Cardiac muscle cell (in vitro differentiated cells and primary cell): ENCODE results near the gene ATP8B4. TPM values are rescaled to one million over a fixed set of nuclear protein-coding genes. Genes with fewer than 3 reads are reported as not detected.
A peak's percentile ranks its signal among the peaks of the same experiment; 100 is the strongest.

Source experiments
- DNase-seq, 2 donors: peaks; one replicate each; pipeline versions ENCODE4 v3.0.0 to v3.0.0-alpha.2; 2010 to 2017; ENCODE audit warnings: low read depth in 1 of 2, low spot score in 1 of 2
- H3K27ac ChIP-seq: fragments of 200-600 bp; sonication (generic); 2 replicates; pipeline ENCODE4 v1.5.1; 2016
- H3K27me3 ChIP-seq: fragments of 200-600 bp; sonication (generic); 2 replicates; pipeline ENCODE4 v1.6.0; 2016; ENCODE audit warnings: control low read depth
- H3K36me3 ChIP-seq: fragments of 200-600 bp; sonication (generic); 2 replicates; pipeline ENCODE4 v1.5.1; 2016; ENCODE audit warnings: control low read depth
- H3K4me1 ChIP-seq: fragments of 200-600 bp; sonication (generic); 2 replicates; pipeline ENCODE4 v1.8.1; 2017; ENCODE audit warnings: low read depth, mild to moderate bottlenecking, mixed run types
- H3K4me3 ChIP-seq: fragments of 200-600 bp; sonication (generic); 2 replicates; pipeline ENCODE4 v1.5.1; 2016; ENCODE audit warnings: mild to moderate bottlenecking
- H3K9me3 ChIP-seq: fragments of 200-600 bp; sonication (generic); 2 replicates; pipeline ENCODE4 v1.5.1; 2017; ENCODE audit warnings: low read depth, mild to moderate bottlenecking, control low read depth
- CTCF ChIP-seq: IDR thresholded peaks from 2 replicates; pipeline ENCODE4 v1.5.1; 2012; ENCODE audit warnings: low read depth, mild to moderate bottlenecking, low read length
- polyA plus RNA-seq: library from polyadenylated mRNA; unstranded; fragments of >200 nt; fragmentation: Nextera tagmentation; extraction: Ambion mirVana; gene quantifications from 2 replicates; pipeline ENCODE4 v1.2.1, GENCODE V29; 2016
- total RNA-seq: library from RNA; depleted of rRNA; stranded (reverse); fragments of >200 nt; gene quantifications from 2 replicates; pipeline ENCODE4 v1.2.3, GENCODE V29; 2016

ATP8B4 gene
- total and polyA plus RNA-seq, 2 experiments from 2014 or later, result 0.09 to 0.12 TPM

GRCh38 chr15:50066202-50066601 lies 52.8 kb downstream of the ATP8B4 start:
- peaks cover 8% of the 10 kb centered on the region for H3K27me3 ChIP-seq
- no peak overlapping the region for H3K4me3 ChIP-seq
- no peaks in the 10 kb centered on the region for H3K9me3 ChIP-seq
- peak in 1 of 2 donors; percentile 30 for DNase-seq
- no peaks in the 10 kb centered on the region for H3K36me3 ChIP-seq
- no peak overlapping the region for H3K27ac ChIP-seq
- no peak for TF ChIP-seq CTCF
- H3K4me1 ChIP-seq, result no peaks in the 10 kb centered on the region

- no peak for DNase-seq
- TF ChIP-seq CTCF, result no peak
- Histone ChIP-seq H3K9me3 (no peaks in the 10 kb centered on the region), H3K27me3 (peaks cover 8% of the 10 kb centered on the region), H3K4me3 (no peak overlapping the region), H3K27ac (no peak overlapping the region), H3K36me3 (no peaks in the 10 kb centered on the region), H3K4me1 (no peaks in the 10 kb centered on the region)
These were observed 53.8 kb downstream of the ATP8B4 start for GRCh38 chr15:50065279-50065678.

- Histone ChIP-seq H3K27ac (no peak overlapping the region), H3K27me3 (peaks cover 14% of the 10 kb centered on the region), H3K4me3 (no peak overlapping the region), H3K36me3 (no peaks in the 10 kb centered on the region), H3K9me3 (no peaks in the 10 kb centered on the region), H3K4me1 (no peaks in the 10 kb centered on the region)
- TF ChIP-seq CTCF, result no peak
- no peak for DNase-seq
These were observed 54.4 kb downstream of the ATP8B4 start for GRCh38 chr15:50064673-50065072.

- Histone ChIP-seq H3K27ac (no peak overlapping the region), H3K9me3 (no peaks in the 10 kb centered on the region), H3K27me3 (peaks cover 18% of the 10 kb centered on the region), H3K4me1 (no peaks in the 10 kb centered on the region), H3K36me3 (no peaks in the 10 kb centered on the region), H3K4me3 (no peak overlapping the region)
- no peak for TF ChIP-seq CTCF
- no peak for DNase-seq
These were observed 55.8 kb downstream of the ATP8B4 start for GRCh38 chr15:50063226-50063625.

- H3K36me3 ChIP-seq, result no peaks in the 10 kb centered on the region
- no peak overlapping the region for H3K4me3 ChIP-seq
- no peaks in the 10 kb centered on the region for H3K9me3 ChIP-seq
- no peak overlapping the region for H3K27ac ChIP-seq
- no peaks in the 10 kb centered on the region for H3K4me1 ChIP-seq
- no peak for TF ChIP-seq CTCF
- H3K27me3 ChIP-seq, result peaks cover 18% of the 10 kb centered on the region
- DNase-seq, result no peak
These were observed 57.5 kb downstream of the ATP8B4 start for GRCh38 chr15:50061503-50061902.

- DNase-seq, result no peak
- Histone ChIP-seq H3K4me1 (no peaks in the 10 kb centered on the region), H3K9me3 (no peaks in the 10 kb centered on the region), H3K27ac (no peak overlapping the region), H3K4me3 (no peak overlapping the region), H3K27me3 (peaks cover 18% of the 10 kb centered on the region), H3K36me3 (no peaks in the 10 kb centered on the region)
- no peak for TF ChIP-seq CTCF
These were observed 59.1 kb downstream of the ATP8B4 start for GRCh38 chr15:50059883-50060282.
